BLaER1 treated with 17β-estradiol and CSF1 and Interleukin-3, amounts not matched to agents 10 nM and 100 nM (cell line): ENCODE data around the gene EGFL8.

Source experiments
- H3K27ac ChIP-seq, 11 experiments: shearing (Covaris generic); formaldehyde crosslinking; 2 replicates each; pipeline ENCODE4 v1.8.1; 2022
- H3K27me3 ChIP-seq, 11 experiments: shearing (Covaris generic); formaldehyde crosslinking; 2 replicates each; pipeline ENCODE4 v1.8.1; 2022
- H3K36me3 ChIP-seq, 11 experiments: shearing (Covaris generic); formaldehyde crosslinking; 2 replicates each; pipeline ENCODE4 v1.8.1; 2022
- H3K4me1 ChIP-seq, 10 experiments: shearing (Covaris generic); formaldehyde crosslinking; 2 replicates each; pipeline ENCODE4 v1.8.1; 2022
- H3K4me2 ChIP-seq, 11 experiments: shearing (Covaris generic); formaldehyde crosslinking; 2 replicates each; pipeline ENCODE4 v1.8.1; 2022
- H3K4me3 ChIP-seq, 10 experiments: shearing (Covaris generic); formaldehyde crosslinking; 2 replicates each; pipeline ENCODE4 v1.8.1; 2022
- H3K9ac ChIP-seq, 11 experiments: shearing (Covaris generic); formaldehyde crosslinking; 2 replicates each; pipeline ENCODE4 v1.8.1; 2022
- H3K9me3 ChIP-seq, 11 experiments: shearing (Covaris generic); formaldehyde crosslinking; replicated peaks in 1 of 11; 2 replicates each; pipeline ENCODE4 v1.8.1; 2022
- H4K20me1 ChIP-seq, 11 experiments: shearing (Covaris generic); formaldehyde crosslinking; 2 replicates each; pipeline ENCODE4 v1.8.1; 2022
- Cebpa-rat ChIP-seq, 11 experiments: shearing (Covaris generic); IDR thresholded peaks; 2 replicates each; pipeline ENCODE4 v1.8.1; 2022

Gene EGFL8

DNA sequence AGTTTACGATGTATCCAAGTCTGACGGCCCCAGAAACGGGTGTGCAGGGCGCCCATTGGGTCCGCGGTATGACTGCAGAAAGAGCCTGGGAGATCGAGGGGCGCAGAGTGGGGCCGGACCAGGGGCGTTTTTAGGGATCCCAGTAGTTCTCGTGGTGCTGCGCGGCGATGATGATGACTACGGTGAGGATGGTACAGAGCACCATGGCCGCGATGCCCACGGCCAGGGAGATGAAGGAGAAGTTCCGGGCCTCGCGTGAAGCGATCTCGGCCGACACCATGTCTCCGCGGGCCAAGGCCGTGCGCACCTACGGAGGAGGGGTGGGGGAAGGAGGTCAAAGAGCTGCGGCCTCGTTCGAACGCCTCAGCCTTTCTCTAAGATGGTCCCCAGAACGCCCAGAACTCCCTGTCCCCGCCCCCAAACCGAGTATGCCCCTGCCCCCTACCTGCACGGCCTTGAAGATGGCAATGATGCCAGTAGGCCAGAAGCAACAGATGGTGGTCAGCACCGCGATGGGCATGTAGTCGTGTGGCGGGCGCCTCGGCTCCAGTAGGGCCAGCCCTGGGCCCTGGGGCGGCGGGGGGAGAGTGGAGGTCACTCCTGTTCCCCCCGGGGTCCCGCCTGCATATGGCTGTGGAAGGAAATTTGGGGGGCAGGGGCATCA, 15.2 kb upstream of the EGFL8 start:
- no peak overlapping the region for H3K27ac ChIP-seq
- no peaks in the 10 kb centered on the region for H3K36me3 ChIP-seq
- H3K4me1 ChIP-seq = peaks cover 0 to 24% (median 16%) of the 10 kb centered on the region in 10 experiments; a peak in 16 of 20 replicates
- no peak for TF ChIP-seq Cebpa-rat (IDR thresholded peaks at IDR 0.05)
- H3K9me3 ChIP-seq = peaks cover 0 to 9% (median 6%) of the 10 kb centered on the region in 11 experiments; a peak in 8 of 22 replicates
- no peak overlapping the region for H3K9ac ChIP-seq
- no peak overlapping the region for H3K4me2 ChIP-seq
- H3K4me3 ChIP-seq = no peak overlapping the region
- H4K20me1 ChIP-seq = no peaks in the 10 kb centered on the region
- H3K27me3 ChIP-seq = peaks cover 0 to 19% (median 8%) of the 10 kb centered on the region in 11 experiments; a peak in 11 of 22 replicates

DNA sequence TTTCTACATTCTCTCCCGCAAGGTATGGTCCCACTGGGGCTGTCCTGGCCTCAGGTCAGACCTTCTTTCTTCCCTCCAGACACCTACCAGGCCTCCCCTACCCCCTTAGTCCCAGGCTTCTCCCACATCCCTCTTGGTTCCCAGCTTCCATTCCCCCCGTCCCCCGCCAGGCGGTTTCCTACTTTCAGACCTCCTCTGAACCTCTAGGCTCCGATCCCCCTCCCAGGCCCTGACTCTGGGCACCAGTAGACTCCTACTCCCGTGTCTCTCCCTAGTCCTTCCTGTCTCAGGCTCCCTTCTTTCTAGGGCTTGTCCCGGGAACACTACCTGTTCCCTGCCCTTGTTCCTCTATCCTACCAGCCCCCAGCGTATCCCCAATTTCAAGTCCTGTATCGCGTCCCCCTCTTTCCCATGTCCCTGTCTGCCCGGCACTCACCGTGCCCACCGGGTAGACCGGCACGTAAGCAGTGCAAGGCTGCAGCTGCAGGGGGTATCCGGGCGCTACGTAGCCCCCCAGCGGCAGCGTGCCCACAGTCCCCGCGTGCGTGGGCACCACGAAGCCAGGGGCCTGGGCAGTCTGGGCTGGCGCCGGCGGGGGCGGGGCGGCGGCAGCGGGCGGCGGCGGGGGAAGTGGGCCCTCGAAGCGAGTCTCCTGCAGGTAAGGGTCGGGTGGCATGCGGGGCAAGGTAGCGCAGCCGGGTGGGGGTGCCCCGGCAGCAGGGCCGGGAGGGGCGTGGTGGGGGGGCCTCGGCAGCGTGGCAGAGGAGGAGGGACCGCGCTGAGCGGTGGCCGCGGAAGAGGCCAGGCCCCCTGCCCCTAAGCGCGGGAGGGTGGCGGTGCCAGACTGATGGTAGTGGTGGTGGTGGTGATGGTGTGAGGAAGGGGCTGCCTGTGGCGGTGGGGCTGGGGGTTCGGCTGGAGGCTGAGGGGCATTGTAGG, 14.2 kb upstream of the EGFL8 start:
- H4K20me1 ChIP-seq = no peaks in the 10 kb centered on the region
- H3K9me3 ChIP-seq = peaks cover 0 to 9% (median 6%) of the 10 kb centered on the region in 11 experiments; a peak in 8 of 22 replicates
- H3K27ac ChIP-seq = no peak overlapping the region
- H3K4me2 ChIP-seq = no peak overlapping the region
- H3K27me3 ChIP-seq = peaks cover 0 to 19% (median 8%) of the 10 kb centered on the region in 11 experiments; a peak in 11 of 22 replicates
- no peak overlapping the region for H3K9ac ChIP-seq
- H3K4me1 ChIP-seq = peaks cover 6 to 30% (median 23%) of the 10 kb centered on the region in 10 experiments
- H3K36me3 ChIP-seq = no peaks in the 10 kb centered on the region
- no peak overlapping the region for H3K4me3 ChIP-seq
- TF ChIP-seq Cebpa-rat (IDR thresholded peaks at IDR 0.05) = no peak

DNA sequence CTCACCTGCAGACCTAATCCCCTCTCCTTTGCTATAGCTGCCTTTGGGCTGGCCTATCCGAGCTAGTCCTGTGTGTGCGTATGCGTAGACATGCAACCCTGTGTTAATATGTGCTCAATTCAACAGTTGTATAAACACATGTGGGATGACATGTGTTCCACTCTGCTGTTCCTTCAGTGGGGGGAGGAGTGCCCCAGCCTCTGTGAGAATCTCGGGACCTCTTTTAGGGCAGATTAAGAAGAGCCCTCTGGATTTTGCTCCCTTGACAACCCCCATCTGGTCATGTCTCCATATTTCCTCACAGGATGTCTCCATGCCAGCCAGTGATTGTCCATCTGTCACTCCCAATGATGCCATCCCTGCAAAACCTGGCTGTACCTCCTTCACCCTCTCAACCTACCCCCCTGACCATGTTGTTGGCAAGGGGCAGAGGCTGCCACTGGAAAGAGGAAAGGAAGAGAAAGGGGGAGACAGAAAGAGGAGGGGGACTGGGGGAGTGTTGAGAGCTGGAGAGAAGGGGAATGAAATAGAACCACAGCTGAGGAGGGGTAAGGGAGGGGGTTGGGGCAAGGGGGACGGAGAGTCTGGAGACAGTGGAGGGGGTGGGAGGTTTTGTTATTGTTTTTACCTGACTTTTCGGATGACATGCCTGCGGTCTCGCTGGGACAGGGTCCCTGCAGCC, 13.1 kb upstream of the EGFL8 start:
- H3K4me3 ChIP-seq = no peak overlapping the region
- peaks cover 0 to 9% (median 5%) of the 10 kb centered on the region in 11 experiments; a peak in 15 of 22 replicates for H3K36me3 ChIP-seq
- H3K27me3 ChIP-seq = peaks cover 0 to 19% (median 8%) of the 10 kb centered on the region in 11 experiments; a peak in 11 of 22 replicates
- peaks cover 11 to 39% (median 31%) of the 10 kb centered on the region in 10 experiments for H3K4me1 ChIP-seq
- no peak for TF ChIP-seq Cebpa-rat (IDR thresholded peaks at IDR 0.05)
- H3K9me3 ChIP-seq = peaks cover 0 to 9% (median 6%) of the 10 kb centered on the region in 11 experiments; a peak in 8 of 22 replicates
- no peak overlapping the region; a peak in 1 of 22 replicates for H3K9ac ChIP-seq
- H4K20me1 ChIP-seq = no peaks in the 10 kb centered on the region
- peak overlapping the region in 2 of 11 experiments; percentile 15 to 16; a peak in 1 of 22 replicates for H3K4me2 ChIP-seq
- H3K27ac ChIP-seq = no peak overlapping the region

DNA sequence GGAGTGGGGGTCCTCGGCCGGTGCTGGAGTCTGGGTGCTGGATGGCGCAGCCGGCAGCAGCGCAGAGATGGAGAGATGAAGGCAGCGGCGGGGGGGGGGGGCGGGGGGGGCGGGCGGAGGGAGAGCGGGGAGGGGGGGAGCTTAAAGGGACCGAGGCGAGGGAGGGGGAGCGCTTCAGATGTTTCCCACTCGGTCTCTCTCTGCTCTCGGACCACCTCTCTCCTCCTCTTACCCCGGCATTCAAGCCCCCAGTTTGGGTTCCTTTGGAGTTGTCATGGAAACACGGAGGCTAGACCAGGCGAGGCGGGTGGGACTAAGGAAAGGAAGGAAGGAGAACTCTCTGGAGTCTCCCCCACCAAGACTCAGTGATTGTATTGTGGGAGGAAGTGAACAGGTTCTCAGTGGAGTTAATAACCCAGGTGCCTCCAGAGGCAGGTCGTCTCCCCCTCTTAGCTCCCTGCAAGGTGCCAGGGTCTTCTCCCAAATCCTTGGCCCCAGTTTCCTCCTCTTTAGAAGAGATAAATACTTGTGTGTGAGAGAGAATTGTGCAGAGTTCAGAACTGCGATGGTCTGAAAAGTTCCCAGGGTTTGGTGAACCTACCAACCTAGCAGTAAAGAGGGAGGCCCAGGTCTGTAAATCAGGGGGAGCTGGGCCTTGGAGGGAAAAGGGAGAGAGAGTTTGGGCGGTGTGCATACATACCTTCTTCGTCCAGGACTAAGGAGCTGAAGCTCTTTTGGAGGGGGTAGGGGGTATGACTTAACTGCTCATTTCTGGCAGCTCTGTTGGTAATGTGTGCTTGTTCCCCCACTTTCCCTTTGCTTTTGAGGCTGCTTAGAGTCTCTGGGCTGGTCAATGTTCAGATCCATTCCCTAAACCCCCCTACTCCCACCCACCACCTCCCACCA, 12.3 kb upstream of the EGFL8 start, which contains the start of gene PRRT1:
PRRT1 (minus strand) TSS at position 77 of the 906 bp plus-strand sequence. CDS start 112 bp downstream, outside the sequence.
- Histone ChIP-seq H3K27ac (0 out of 22 replicates have a peak within 1 kb of the TSS, but pooled peaks of 1 of the 11 experiments have one; percentile 82), H4K20me1 (no peaks in the 10 kb centered on the region), H3K4me2 (peak within 1 kb of the TSS; percentile 11 to 99 (median 97); a peak in 20 of 22 replicates), H3K9ac (peak within 1 kb of the TSS in 5 of 11 experiments; percentile 33 to 87 (median 81); a peak in 2 of 22 replicates), H3K36me3 (peaks cover under 1 to 17% (median 13%) of the 10 kb centered on the region in 11 experiments; a peak in 16 of 22 replicates), H3K9me3 (peaks cover 0 to 9% (median 6%) of the 10 kb centered on the region in 11 experiments; a peak in 8 of 22 replicates), H3K27me3 (peaks cover 0 to 19% (median 8%) of the 10 kb centered on the region in 11 experiments; a peak in 11 of 22 replicates), H3K4me1 (peaks cover 11 to 39% (median 31%) of the 10 kb centered on the region in 10 experiments), H3K4me3 (0 out of 20 replicates have a peak within 1 kb of the TSS, but pooled peaks of 1 of the 10 experiments have one; percentile 33)
- no peak for TF ChIP-seq Cebpa-rat (IDR thresholded peaks at IDR 0.05)

DNA sequence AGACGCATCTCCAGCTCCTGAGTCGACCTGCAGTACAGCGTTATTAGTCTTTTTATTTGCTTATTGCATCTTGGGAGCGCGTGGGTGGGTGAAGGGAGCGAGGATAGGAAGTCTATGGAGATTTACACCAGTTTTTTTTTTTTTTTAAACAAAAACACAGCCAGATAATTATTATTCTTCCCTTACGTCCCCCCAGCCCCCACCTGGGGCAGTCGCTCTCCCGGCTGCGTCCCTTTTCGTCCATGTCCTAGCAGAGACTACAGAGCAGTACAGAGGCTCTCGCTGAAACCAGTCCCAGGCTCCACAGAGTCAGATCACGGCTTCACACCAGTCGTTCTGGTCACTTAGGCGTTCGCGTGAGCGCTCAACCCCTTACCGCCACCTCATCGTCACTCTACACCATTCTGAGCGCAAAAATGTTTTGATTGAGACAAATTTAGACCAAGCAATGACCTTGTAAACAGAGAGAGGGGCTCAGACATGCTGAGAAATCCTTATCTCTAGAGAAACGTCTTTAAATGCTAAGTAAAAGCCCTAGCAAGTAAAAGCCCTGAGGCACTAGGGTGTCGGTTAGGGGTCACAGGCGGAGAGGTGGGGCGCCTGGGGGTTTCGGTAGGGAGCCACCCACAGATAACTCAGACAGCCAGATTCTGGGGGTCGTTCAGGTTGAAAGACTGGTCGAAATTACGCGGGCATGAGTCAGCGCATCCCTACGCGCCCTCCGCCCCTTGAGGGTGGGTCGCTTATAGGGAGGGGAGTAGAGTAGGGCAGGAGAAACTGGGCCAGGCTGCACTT, 11.4 kb upstream of the EGFL8 start:
- H4K20me1 ChIP-seq = no peaks in the 10 kb centered on the region
- H3K4me1 ChIP-seq = peaks cover 11 to 39% (median 31%) of the 10 kb centered on the region in 10 experiments
- peak overlapping the region in 7 of 11 experiments; percentile 16 to 86 (median 75); a peak in 8 of 22 replicates for H3K27ac ChIP-seq
- peaks cover 0 to 12% (median 8%) of the 10 kb centered on the region in 11 experiments; a peak in 11 of 22 replicates for H3K27me3 ChIP-seq
- peak overlapping the region in 8 of 10 experiments; percentile 69 to 85 (median 80); a peak in 10 of 20 replicates for H3K4me3 ChIP-seq
- peak overlapping the region in 6 of 11 experiments; percentile 41 to 87 (median 82); a peak in 11 of 22 replicates for H3K9ac ChIP-seq
- peaks cover 9 to 25% (median 21%) of the 10 kb centered on the region in 11 experiments for H3K36me3 ChIP-seq
- no peak for TF ChIP-seq Cebpa-rat (IDR thresholded peaks at IDR 0.05)
- peak overlapping the region; percentile 83 to 99 (median 98) for H3K4me2 ChIP-seq
- H3K9me3 ChIP-seq = peaks cover 0 to 9% (median 6%) of the 10 kb centered on the region in 11 experiments; a peak in 8 of 22 replicates

DNA sequence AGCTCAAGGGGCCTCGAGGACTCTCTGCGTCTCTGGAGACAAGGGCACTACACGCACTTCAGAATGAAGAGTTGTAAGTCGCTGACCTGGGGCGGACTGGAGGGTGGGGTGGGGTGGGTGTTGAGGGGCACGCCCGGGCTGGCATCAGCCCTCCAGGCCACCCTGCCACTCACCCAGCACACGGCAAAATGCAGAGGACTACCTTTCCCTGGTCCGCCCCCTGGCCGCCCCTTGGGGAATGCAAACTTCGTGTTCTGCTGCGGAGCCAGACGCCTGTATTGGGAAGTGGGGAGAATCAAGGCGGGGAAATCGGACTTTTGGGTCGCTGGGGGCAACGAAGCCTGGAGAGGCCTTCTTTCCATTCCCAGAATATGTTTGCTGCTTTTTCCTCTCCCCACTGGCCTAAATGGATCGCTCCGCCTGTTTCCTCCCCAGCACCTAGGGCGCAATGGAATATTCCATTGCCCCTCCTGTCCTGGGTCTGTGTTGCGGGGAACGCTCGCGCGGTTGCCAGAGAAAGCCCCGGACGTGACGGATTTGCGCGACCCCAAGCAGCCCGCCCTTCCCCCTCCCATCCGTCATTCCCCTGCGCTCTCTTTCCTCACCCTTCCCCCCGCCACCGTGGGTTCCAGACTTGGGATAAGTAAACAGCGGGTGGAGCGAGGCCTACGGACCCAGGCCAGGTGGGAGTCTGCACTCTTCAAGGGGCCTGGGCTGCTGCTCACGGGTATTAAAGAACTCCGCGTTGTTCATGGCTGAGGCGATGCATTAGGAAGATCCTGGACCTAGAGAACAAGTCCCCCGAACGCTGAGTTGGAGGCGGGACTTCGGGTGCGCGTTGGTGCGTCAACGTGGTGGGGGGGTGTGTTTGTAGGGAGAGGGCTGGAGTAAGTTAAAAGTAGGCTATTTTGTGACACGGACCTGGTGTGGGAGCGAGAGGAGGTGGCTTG, 10.6 kb upstream of the EGFL8 start, which contains the start of gene PPT2:
PPT2 (plus strand) TSS at position 578 of the 950 bp plus-strand sequence. CDS start 454 bp downstream, outside the sequence.
- peak within 1 kb of the TSS; percentile 77 to 87 (median 82) for H3K9ac ChIP-seq
- no peaks in the 10 kb centered on the region for H4K20me1 ChIP-seq
- H3K4me3 ChIP-seq = peak within 1 kb of the TSS; percentile 69 to 85 (median 76)
- H3K4me1 ChIP-seq = peaks cover 11 to 39% (median 31%) of the 10 kb centered on the region in 10 experiments
- H3K9me3 ChIP-seq = peaks cover 0 to 4% (median 2%) of the 10 kb centered on the region in 11 experiments; a peak in 8 of 22 replicates
- H3K36me3 ChIP-seq = peaks cover 15 to 34% (median 30%) of the 10 kb centered on the region in 11 experiments
- H3K4me2 ChIP-seq = peak within 1 kb of the TSS; percentile 83 to 99 (median 98)
- peak within 1 kb of the TSS; percentile 45 to 86 (median 80); a peak in 20 of 22 replicates for H3K27ac ChIP-seq
- no peak for TF ChIP-seq Cebpa-rat (IDR thresholded peaks at IDR 0.05)
- H3K27me3 ChIP-seq = peaks cover 0 to 4% (median under 1%) of the 10 kb centered on the region in 11 experiments; a peak in 7 of 22 replicates
